ENCODE measurements around the gene SENP2. TPM values are rescaled to one million over a fixed set of nuclear protein-coding genes. Genes with fewer than 3 reads are reported as not detected.

The SENP2 gene
- total and polyA plus RNA-seq, 10 of the 15 experiments (the other 5 are each of a cell fraction or from before 2014, with no cell fraction given): 9.0 to 42.7 (median 25.1) TPM

- TF ChIP-seq, protein P1, sequence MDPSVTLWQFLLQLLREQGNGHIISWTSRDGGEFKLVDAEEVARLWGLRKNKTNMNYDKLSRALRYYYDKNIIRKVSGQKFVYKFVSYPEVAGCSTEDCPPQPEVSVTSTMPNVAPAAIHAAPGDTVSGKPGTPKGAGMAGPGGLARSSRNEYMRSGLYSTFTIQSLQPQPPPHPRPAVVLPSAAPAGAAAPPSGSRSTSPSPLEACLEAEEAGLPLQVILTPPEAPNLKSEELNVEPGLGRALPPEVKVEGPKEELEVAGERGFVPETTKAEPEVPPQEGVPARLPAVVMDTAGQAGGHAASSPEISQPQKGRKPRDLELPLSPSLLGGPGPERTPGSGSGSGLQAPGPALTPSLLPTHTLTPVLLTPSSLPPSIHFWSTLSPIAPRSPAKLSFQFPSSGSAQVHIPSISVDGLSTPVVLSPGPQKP (IDR thresholded peaks at IDR 0.05; ENCODE audit: low read depth, low read length): 0 out of 2 replicates have a peak, but pooled peaks have one; percentile 40
- TF ChIP-seq FOS (IDR thresholded peaks at IDR 0.05; ENCODE audit: borderline replicate concordance, extremely low read depth, insufficient read length) (no peak), DPF2 (IDR thresholded peaks at IDR 0.05) (no peak; the same call in 1 of the 2 replicates), BCL11A (IDR thresholded peaks at IDR 0.05; ENCODE audit: low read depth, low read length) (no peak)
- TF ChIP-seq, protein P2, sequence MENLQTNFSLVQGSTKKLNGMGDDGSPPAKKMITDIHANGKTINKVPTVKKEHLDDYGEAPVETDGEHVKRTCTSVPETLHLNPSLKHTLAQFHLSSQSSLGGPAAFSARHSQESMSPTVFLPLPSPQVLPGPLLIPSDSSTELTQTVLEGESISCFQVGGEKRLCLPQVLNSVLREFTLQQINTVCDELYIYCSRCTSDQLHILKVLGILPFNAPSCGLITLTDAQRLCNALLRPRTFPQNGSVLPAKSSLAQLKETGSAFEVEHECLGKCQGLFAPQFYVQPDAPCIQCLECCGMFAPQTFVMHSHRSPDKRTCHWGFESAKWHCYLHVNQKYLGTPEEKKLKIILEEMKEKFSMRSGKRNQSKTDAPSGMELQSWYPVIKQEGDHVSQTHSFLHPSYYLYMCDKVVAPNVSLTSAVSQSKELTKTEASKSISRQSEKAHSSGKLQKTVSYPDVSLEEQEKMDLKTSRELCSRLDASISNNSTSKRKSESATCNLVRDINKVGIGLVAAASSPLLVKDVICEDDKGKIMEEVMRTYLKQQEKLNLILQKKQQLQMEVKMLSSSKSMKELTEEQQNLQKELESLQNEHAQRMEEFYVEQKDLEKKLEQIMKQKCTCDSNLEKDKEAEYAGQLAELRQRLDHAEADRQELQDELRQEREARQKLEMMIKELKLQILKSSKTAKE (IDR thresholded peaks at IDR 0.05; ENCODE audit: low read depth, poor library complexity, severe bottlenecking): no peak
- TF ChIP-seq, protein P3, sequence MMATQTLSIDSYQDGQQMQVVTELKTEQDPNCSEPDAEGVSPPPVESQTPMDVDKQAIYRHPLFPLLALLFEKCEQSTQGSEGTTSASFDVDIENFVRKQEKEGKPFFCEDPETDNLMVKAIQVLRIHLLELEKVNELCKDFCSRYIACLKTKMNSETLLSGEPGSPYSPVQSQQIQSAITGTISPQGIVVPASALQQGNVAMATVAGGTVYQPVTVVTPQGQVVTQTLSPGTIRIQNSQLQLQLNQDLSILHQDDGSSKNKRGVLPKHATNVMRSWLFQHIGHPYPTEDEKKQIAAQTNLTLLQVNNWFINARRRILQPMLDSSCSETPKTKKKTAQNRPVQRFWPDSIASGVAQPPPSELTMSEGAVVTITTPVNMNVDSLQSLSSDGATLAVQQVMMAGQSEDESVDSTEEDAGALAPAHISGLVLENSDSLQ (IDR thresholded peaks at IDR 0.05): peak; percentile 84
Observed at GRCh38 chr3:185585859-185586685, at the start of gene SENP2 (continued).

Measured in GM12878 (cell line).